ENCODE measurements around the gene NUP205.

NUP205 gene

DNA sequence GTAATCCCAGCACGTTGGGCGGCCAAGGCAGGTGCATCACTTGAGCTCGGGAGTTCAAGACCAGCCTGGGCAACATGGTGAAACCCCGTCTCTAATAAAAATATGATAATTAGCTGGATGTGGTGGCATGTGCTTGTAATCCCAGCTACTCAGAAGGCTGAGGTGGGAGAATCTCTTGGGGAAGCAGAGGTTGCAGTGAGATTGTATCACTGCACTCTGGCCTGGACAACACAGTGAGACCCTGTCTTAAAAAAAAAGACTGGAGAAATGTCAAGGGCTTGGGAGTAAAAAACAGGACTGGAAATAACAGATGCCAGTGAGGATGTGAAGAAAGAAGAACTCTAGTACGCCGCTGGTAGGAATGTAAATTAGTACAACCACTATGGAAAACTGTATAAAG, 16.7 kb upstream of the NUP205 start:
- Histone ChIP-seq H3K79me2 (ENCODE audit: low read length) (no peaks in the 10 kb centered on the region), H3K4me1 (ENCODE audit: low read length) (no peaks in the 10 kb centered on the region), H4K20me1 (ENCODE audit: insufficient read depth, low read length) (no peaks in the 10 kb centered on the region), H3K4me3 (ENCODE audit: low read length) (no peak overlapping the region), H3K27ac (ENCODE audit: low read length) (no peak overlapping the region), H2AFZ (ENCODE audit: low read depth, low read length) (no peak overlapping the region), H3K4me2 (ENCODE audit: low read length) (no peak overlapping the region), H3K9me3 (ENCODE audit: insufficient read depth, low read length) (no peaks in the 10 kb centered on the region), H3K9ac (ENCODE audit: low read length) (no peak overlapping the region), H3K36me3 (replicated peaks; ENCODE audit: low read depth, low read length) (no peaks in the 10 kb centered on the region), H3K27me3 (ENCODE audit: low read depth, low read length) (peaks cover 9% of the 10 kb centered on the region)
- no peak for TF ChIP-seq EZH2phosphoT487 (IDR thresholded peaks at IDR 0.05; ENCODE audit: low read depth)
- TF ChIP-seq, protein P1, sequence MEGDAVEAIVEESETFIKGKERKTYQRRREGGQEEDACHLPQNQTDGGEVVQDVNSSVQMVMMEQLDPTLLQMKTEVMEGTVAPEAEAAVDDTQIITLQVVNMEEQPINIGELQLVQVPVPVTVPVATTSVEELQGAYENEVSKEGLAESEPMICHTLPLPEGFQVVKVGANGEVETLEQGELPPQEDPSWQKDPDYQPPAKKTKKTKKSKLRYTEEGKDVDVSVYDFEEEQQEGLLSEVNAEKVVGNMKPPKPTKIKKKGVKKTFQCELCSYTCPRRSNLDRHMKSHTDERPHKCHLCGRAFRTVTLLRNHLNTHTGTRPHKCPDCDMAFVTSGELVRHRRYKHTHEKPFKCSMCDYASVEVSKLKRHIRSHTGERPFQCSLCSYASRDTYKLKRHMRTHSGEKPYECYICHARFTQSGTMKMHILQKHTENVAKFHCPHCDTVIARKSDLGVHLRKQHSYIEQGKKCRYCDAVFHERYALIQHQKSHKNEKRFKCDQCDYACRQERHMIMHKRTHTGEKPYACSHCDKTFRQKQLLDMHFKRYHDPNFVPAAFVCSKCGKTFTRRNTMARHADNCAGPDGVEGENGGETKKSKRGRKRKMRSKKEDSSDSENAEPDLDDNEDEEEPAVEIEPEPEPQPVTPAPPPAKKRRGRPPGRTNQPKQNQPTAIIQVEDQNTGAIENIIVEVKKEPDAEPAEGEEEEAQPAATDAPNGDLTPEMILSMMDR (IDR thresholded peaks at IDR 0.05; ENCODE audit: low read depth, low read length): no peak

DNA sequence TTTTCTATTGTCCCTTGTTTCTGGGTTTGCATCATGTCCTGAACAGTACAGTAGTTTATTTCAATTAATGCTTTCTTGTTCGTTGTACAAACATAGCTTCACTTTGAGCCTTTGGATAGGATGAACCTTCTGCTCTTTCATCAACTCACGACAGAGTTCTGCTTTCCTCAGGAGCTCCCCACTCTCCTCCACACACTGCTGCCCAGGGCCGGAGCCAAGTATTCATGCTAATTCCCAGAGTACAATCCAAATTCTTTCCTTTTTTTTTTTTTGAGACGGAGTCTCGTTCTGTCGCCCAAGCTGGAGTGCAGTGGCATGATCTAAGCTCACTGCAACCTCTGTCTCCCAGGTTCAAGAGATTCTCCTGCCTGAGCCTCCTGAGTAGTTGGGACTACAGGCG, 7.5 kb upstream of the NUP205 start:
- Histone ChIP-seq H2AFZ (ENCODE audit: low read depth, low read length) (no peak overlapping the region), H3K27ac (ENCODE audit: low read length) (no peak overlapping the region), H3K4me2 (ENCODE audit: low read length) (no peak overlapping the region), H4K20me1 (ENCODE audit: insufficient read depth, low read length) (no peaks in the 10 kb centered on the region), H3K9ac (ENCODE audit: low read length) (no peak overlapping the region), H3K27me3 (ENCODE audit: low read depth, low read length) (no peaks in the 10 kb centered on the region), H3K4me3 (ENCODE audit: low read length) (no peak overlapping the region), H3K79me2 (ENCODE audit: low read length) (no peaks in the 10 kb centered on the region), H3K9me3 (ENCODE audit: insufficient read depth, low read length) (no peaks in the 10 kb centered on the region), H3K4me1 (ENCODE audit: low read length) (no peaks in the 10 kb centered on the region), H3K36me3 (replicated peaks; ENCODE audit: low read depth, low read length) (no peaks in the 10 kb centered on the region)
- TF ChIP-seq, protein P1 (IDR thresholded peaks at IDR 0.05; ENCODE audit: low read depth, low read length): no peak
- TF ChIP-seq EZH2phosphoT487 (IDR thresholded peaks at IDR 0.05; ENCODE audit: low read depth): no peak

DNA sequence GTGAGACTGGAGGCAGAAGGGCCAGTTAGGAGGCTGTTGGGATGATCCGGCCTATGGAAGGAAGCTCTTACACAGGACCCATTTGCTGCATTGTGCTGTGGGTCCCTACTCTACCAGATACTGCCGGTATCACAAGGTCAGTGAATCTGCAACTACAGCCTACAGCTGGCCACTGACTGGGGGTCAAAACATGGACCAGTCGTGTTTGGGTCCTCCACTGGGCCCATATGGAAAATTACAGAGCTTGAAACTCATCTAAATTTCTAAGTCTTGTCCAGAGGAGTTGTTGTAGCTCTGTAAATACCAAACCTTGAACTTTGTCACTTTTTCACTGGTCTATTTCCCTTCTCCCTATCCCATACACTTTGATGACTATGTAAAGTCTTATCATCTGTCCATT, 5.6 kb upstream of the NUP205 start:
- peaks cover 11% of the 10 kb centered on the region for H3K4me1 ChIP-seq (ENCODE audit: low read length)
- TF ChIP-seq, protein P1 (IDR thresholded peaks at IDR 0.05; ENCODE audit: low read depth, low read length): no peak
- no peak for TF ChIP-seq EZH2phosphoT487 (IDR thresholded peaks at IDR 0.05; ENCODE audit: low read depth)
- no peaks in the 10 kb centered on the region for H3K9me3 ChIP-seq (ENCODE audit: insufficient read depth, low read length)
- H3K36me3 ChIP-seq (replicated peaks; ENCODE audit: low read depth, low read length): no peaks in the 10 kb centered on the region
- no peaks in the 10 kb centered on the region for H3K79me2 ChIP-seq (ENCODE audit: low read length)
- no peaks in the 10 kb centered on the region for H3K27me3 ChIP-seq (ENCODE audit: low read depth, low read length)
- H3K4me2 ChIP-seq (ENCODE audit: low read length): no peak overlapping the region
- no peak overlapping the region for H2AFZ ChIP-seq (ENCODE audit: low read depth, low read length)
- H4K20me1 ChIP-seq (ENCODE audit: insufficient read depth, low read length): no peaks in the 10 kb centered on the region
- no peak overlapping the region for H3K27ac ChIP-seq (ENCODE audit: low read length)
- no peak overlapping the region for H3K4me3 ChIP-seq (ENCODE audit: low read length)
- H3K9ac ChIP-seq (ENCODE audit: low read length): no peak overlapping the region

DNA sequence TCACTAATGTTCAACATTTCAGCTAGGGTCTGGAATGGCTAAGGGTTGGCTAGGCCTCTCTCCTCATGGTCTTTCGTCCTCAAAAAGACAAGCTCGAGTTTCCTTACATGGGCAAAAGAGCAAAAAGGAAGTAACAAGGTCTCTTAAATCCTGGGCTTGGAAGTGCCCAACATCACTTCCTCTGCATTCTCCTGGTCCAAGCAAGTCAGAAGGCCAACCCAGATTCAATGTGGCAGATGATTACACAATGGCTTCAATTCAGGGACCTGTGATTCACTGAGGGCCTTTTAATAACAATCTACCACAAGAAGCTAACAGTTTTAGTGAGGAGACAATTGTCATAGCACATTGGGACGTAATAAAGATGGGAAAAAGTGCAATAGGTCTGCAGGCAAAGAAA, 4.4 kb upstream of the NUP205 start:
- no peak overlapping the region for H2AFZ ChIP-seq (ENCODE audit: low read depth, low read length)
- H3K4me2 ChIP-seq (ENCODE audit: low read length): no peak overlapping the region
- H3K27me3 ChIP-seq (ENCODE audit: low read depth, low read length): no peaks in the 10 kb centered on the region

More for the DNA sequence above, 4.4 kb upstream of the NUP205 start:
- H3K9me3 ChIP-seq (ENCODE audit: insufficient read depth, low read length): no peaks in the 10 kb centered on the region
- no peak overlapping the region for H3K4me3 ChIP-seq (ENCODE audit: low read length)
- no peak overlapping the region for H3K27ac ChIP-seq (ENCODE audit: low read length)
- H3K9ac ChIP-seq (ENCODE audit: low read length): no peak overlapping the region
- H3K79me2 ChIP-seq (ENCODE audit: low read length): peaks cover 8% of the 10 kb centered on the region
- TF ChIP-seq, protein P1 (IDR thresholded peaks at IDR 0.05; ENCODE audit: low read depth, low read length): no peak
- TF ChIP-seq EZH2phosphoT487 (IDR thresholded peaks at IDR 0.05; ENCODE audit: low read depth): no peak
- H4K20me1 ChIP-seq (ENCODE audit: insufficient read depth, low read length): no peaks in the 10 kb centered on the region
- H3K4me1 ChIP-seq (ENCODE audit: low read length): peaks cover 11% of the 10 kb centered on the region
- H3K36me3 ChIP-seq (replicated peaks; ENCODE audit: low read depth, low read length): no peaks in the 10 kb centered on the region
